ENCODE data around the gene YTHDF2.
A peak's percentile ranks its signal among the peaks of the same experiment; 100 is the strongest.
"Not testable (repeated sequence)": the region's sequence is repeated elsewhere in the genome, so short reads cannot be mapped to it uniquely, and the experiment has no call there.

The YTHDF2 gene

GRCh38 chr1:28736450-28737306 lies at the start of gene YTHDF2:
TSS of gene YTHDF2 (plus strand) at chr1:28736940. CDS start at chr1:28737121, 181 bp downstream.
- H3K4me1 ChIP-seq (ENCODE audit: insufficient read depth, poor library complexity, severe bottlenecking), result peaks cover 22% of the 10 kb centered on the region
- ATAC-seq (ENCODE audit: low read depth), result peak; percentile 90
- peak; percentile 97 for DNase-seq (ENCODE audit: low spot score)
- H3K36me3 ChIP-seq (ENCODE audit: low read depth), result peaks cover 40% of the 10 kb centered on the region
- H3K27ac ChIP-seq (ENCODE audit: poor library complexity, severe bottlenecking), result peak within 1 kb of the TSS; percentile 80
- TF ChIP-seq CTCF (IDR thresholded peaks at IDR 0.05; ENCODE audit: poor library complexity, severe bottlenecking), result peak; percentile 98
- H3K27me3 ChIP-seq (ENCODE audit: insufficient read depth, poor library complexity, severe bottlenecking), result no peaks in the 10 kb centered on the region
- H3K4me3 ChIP-seq (ENCODE audit: severe bottlenecking), result peak within 1 kb of the TSS; percentile 87
- H3K9me3 ChIP-seq (ENCODE audit: severe bottlenecking), result no peaks in the 10 kb centered on the region

DNA sequence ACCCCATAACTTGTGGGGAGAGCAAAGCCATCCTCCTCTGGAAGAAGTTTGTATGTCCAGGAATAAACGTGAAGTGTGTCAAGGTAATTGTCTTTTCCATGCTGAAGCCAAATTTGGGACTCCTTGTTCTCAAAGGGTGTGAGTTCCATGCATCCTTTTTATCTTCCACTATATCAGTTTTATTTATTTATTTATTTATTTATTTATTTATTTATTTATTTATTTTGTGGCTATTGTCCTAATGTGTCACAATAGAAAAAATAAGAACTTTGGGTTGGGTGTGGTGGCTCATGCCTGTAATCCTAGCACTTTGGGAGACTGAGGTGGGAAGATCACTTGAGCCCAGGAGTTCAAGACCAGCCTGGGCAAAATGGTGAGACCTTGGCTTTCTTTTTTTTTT lies 45.1 kb upstream of the YTHDF2 start:
- H3K36me3 ChIP-seq (ENCODE audit: low read depth), result peaks cover 18% of the 10 kb centered on the region
- not testable (repeated sequence) for H3K4me3 ChIP-seq (ENCODE audit: severe bottlenecking); H3K9me3 ChIP-seq (ENCODE audit: severe bottlenecking); H3K27me3 ChIP-seq (ENCODE audit: insufficient read depth, poor library complexity, severe bottlenecking); H3K27ac ChIP-seq (ENCODE audit: poor library complexity, severe bottlenecking); ATAC-seq (ENCODE audit: low read depth); H3K4me1 ChIP-seq (ENCODE audit: insufficient read depth, poor library complexity, severe bottlenecking); DNase-seq (ENCODE audit: low spot score)

DNA sequence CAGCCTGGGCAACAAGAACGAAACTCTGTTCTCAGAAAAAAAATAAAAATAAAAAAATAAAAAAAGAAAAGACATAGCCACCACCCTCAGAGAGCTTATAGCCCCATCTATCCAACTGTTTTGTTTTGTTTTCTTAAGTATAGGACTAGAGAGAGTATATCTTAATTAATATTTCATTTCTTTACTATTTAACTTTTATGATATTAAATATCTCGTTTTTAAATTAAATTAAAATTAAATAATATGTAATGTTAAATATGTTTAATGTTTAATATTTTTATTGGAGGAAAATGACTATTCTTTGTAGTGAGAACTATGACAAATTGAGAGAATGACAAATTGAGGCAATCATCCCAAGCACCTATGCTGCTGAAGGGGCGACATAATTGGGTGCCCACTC lies 33.1 kb upstream of the YTHDF2 start:
- H3K27me3 ChIP-seq (ENCODE audit: insufficient read depth, poor library complexity, severe bottlenecking), result no peaks in the 10 kb centered on the region
- no peak overlapping the region for H3K4me3 ChIP-seq (ENCODE audit: severe bottlenecking)
- TF ChIP-seq CTCF (IDR thresholded peaks at IDR 0.05; ENCODE audit: poor library complexity, severe bottlenecking), result no peak
- H3K4me1 ChIP-seq (ENCODE audit: insufficient read depth, poor library complexity, severe bottlenecking), result no peaks in the 10 kb centered on the region
- H3K9me3 ChIP-seq (ENCODE audit: severe bottlenecking), result no peaks in the 10 kb centered on the region
- DNase-seq (ENCODE audit: low spot score), result no peak
- H3K36me3 ChIP-seq (ENCODE audit: low read depth), result peaks cover 9% of the 10 kb centered on the region
- no peak overlapping the region for H3K27ac ChIP-seq (ENCODE audit: poor library complexity, severe bottlenecking)
- no peak for ATAC-seq (ENCODE audit: low read depth)

DNA sequence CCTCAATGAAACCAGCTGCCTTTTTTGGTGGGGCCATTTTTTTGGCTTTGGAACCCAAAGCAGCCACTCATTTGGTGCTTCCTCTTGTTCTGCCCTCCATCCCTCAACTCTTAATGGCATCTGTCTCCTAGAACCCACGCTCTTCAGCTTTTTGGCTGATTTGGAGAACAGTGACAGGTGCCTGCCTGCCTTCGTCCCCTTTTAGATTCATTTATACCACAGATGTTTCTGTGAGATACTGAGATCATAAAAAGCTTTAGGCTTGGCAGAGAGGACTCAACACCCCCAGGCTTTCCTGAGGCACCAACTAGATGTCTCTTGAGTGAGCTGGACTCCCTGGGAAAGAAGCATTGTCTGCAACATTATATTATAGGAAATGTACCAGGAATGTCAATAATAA lies 20.4 kb upstream of the YTHDF2 start:
- ATAC-seq (ENCODE audit: low read depth) (no peak), DNase-seq (ENCODE audit: low spot score) (no peak)
- Histone ChIP-seq H3K27ac (ENCODE audit: poor library complexity, severe bottlenecking) (no peak overlapping the region), H3K9me3 (ENCODE audit: severe bottlenecking) (no peaks in the 10 kb centered on the region), H3K4me3 (ENCODE audit: severe bottlenecking) (no peak overlapping the region), H3K36me3 (ENCODE audit: low read depth) (peaks cover 4% of the 10 kb centered on the region; the same call in 1 of the 2 replicates), H3K4me1 (ENCODE audit: insufficient read depth, poor library complexity, severe bottlenecking) (no peaks in the 10 kb centered on the region), H3K27me3 (ENCODE audit: insufficient read depth, poor library complexity, severe bottlenecking) (no peaks in the 10 kb centered on the region)
- TF ChIP-seq CTCF (IDR thresholded peaks at IDR 0.05; ENCODE audit: poor library complexity, severe bottlenecking), result no peak

DNA sequence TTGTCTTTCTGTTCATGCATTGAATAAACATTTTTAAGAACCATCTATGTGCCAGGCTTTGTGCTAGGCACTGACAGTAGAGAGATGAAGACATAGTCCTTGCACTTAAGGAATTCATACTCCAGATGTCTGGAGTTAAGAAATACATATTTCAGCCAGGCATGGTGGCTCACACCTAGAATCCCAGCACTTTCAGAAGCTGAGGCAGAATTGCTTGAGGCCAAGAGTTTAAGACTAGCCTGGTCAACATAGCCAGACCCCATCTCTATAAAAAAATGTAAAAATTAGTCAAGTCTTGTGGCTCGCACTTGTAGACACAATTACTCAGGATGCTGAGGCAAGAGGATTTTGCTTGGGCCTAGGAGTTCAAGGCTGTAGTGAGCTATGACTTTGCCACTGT lies 18.6 kb upstream of the YTHDF2 start:
- ATAC-seq (ENCODE audit: low read depth), result no peak
- no peak for TF ChIP-seq CTCF (IDR thresholded peaks at IDR 0.05; ENCODE audit: poor library complexity, severe bottlenecking)
- no peak for DNase-seq (ENCODE audit: low spot score)

More for the DNA sequence above, 18.6 kb upstream of the YTHDF2 start:
- Histone ChIP-seq H3K36me3 (ENCODE audit: low read depth) (peaks cover 4% of the 10 kb centered on the region; the same call in 1 of the 2 replicates), H3K27ac (ENCODE audit: poor library complexity, severe bottlenecking) (no peak overlapping the region), H3K4me3 (ENCODE audit: severe bottlenecking) (no peak overlapping the region), H3K9me3 (ENCODE audit: severe bottlenecking) (no peaks in the 10 kb centered on the region), H3K27me3 (ENCODE audit: insufficient read depth, poor library complexity, severe bottlenecking) (no peaks in the 10 kb centered on the region), H3K4me1 (ENCODE audit: insufficient read depth, poor library complexity, severe bottlenecking) (no peaks in the 10 kb centered on the region)

Data from RWPE2 (cell line).